ENCODE measurements around the gene CFAP90.

CFAP90 gene

GRCh38 chr5:7828269-7828668 lies 22.7 kb downstream of the CFAP90 start:
- no peak overlapping the region for H3K4me3 ChIP-seq (ENCODE audit: low read depth, low read length)

GRCh38 chr5:7827610-7828009 lies 23.3 kb downstream of the CFAP90 start:
- DNase-seq (ENCODE audit: low read depth): no peak
- H3K4me3 ChIP-seq (ENCODE audit: low read depth, low read length): no peak overlapping the region

More at GRCh38 chr5:7828269-7828668, 22.7 kb downstream of the CFAP90 start:
- DNase-seq (ENCODE audit: low read depth): no peak

- no peak for DNase-seq (ENCODE audit: low read depth)
Measured at GRCh38 chr5:7825630-7826029, 25.3 kb downstream of the CFAP90 start.

GRCh38 chr5:7824995-7825394 lies 25.9 kb downstream of the CFAP90 start:
- no peak for DNase-seq (ENCODE audit: low read depth)
- H3K4me3 ChIP-seq (ENCODE audit: low read depth, low read length): no peak overlapping the region

More at GRCh38 chr5:7825630-7826029, 25.3 kb downstream of the CFAP90 start:
- H3K4me3 ChIP-seq (ENCODE audit: low read depth, low read length): no peak overlapping the region

- H3K4me3 ChIP-seq (ENCODE audit: low read depth, low read length): no peak overlapping the region
- no peak for DNase-seq (ENCODE audit: low read depth)
Measured at GRCh38 chr5:7823594-7823993, 27.3 kb downstream of the CFAP90 start.

GRCh38 chr5:7822449-7822848 lies 28.5 kb downstream of the CFAP90 start:
- H3K4me3 ChIP-seq (ENCODE audit: low read depth, low read length): no peak overlapping the region
- DNase-seq (ENCODE audit: low read depth): no peak

- no peak overlapping the region for H3K4me3 ChIP-seq (ENCODE audit: low read depth, low read length)
- DNase-seq (ENCODE audit: low read depth): no peak
Measured at GRCh38 chr5:7816535-7816901, 34.4 kb downstream of the CFAP90 start.

GRCh38 chr5:7815892-7816534 lies 34.9 kb downstream of the CFAP90 start:
- no peak overlapping the region for H3K4me3 ChIP-seq (ENCODE audit: low read depth, low read length)
- DNase-seq (ENCODE audit: low read depth): peak; percentile 4

GRCh38 chr5:7814816-7815215 lies 36.1 kb downstream of the CFAP90 start:
- no peak overlapping the region for H3K4me3 ChIP-seq (ENCODE audit: low read depth, low read length)
- no peak for DNase-seq (ENCODE audit: low read depth)

- no peak overlapping the region for H3K4me3 ChIP-seq (ENCODE audit: low read depth, low read length)
- no peak for DNase-seq (ENCODE audit: low read depth)
Measured at GRCh38 chr5:7813576-7813975, 37.4 kb downstream of the CFAP90 start.

- no peak for DNase-seq (ENCODE audit: low read depth)
- H3K4me3 ChIP-seq (ENCODE audit: low read depth, low read length): no peak overlapping the region
Measured at GRCh38 chr5:7813007-7813406, 37.9 kb downstream of the CFAP90 start.

GRCh38 chr5:7811715-7812114 lies 39.2 kb downstream of the CFAP90 start:
- DNase-seq (ENCODE audit: low read depth): no peak
- H3K4me3 ChIP-seq (ENCODE audit: low read depth, low read length): no peak overlapping the region

- no peak for DNase-seq (ENCODE audit: low read depth)
Measured at GRCh38 chr5:7808998-7809397, 41.9 kb downstream of the CFAP90 start.

GRCh38 chr5:7805379-7805778 lies 45.6 kb downstream of the CFAP90 start:
- no peak for DNase-seq (ENCODE audit: low read depth)

More at GRCh38 chr5:7808998-7809397, 41.9 kb downstream of the CFAP90 start:
- H3K4me3 ChIP-seq (ENCODE audit: low read depth, low read length): no peak overlapping the region

GRCh38 chr5:7803937-7804336 lies 47.0 kb downstream of the CFAP90 start:
- H3K4me3 ChIP-seq (ENCODE audit: low read depth, low read length): no peak overlapping the region

More at GRCh38 chr5:7805379-7805778, 45.6 kb downstream of the CFAP90 start:
- no peak overlapping the region for H3K4me3 ChIP-seq (ENCODE audit: low read depth, low read length)

GRCh38 chr5:7802855-7803254 lies 48.1 kb downstream of the CFAP90 start:
- no peak for DNase-seq (ENCODE audit: low read depth)
- H3K4me3 ChIP-seq (ENCODE audit: low read depth, low read length): no peak overlapping the region

More at GRCh38 chr5:7803937-7804336, 47.0 kb downstream of the CFAP90 start:
- no peak for DNase-seq (ENCODE audit: low read depth)

GRCh38 chr5:7801891-7802614 lies 48.9 kb downstream of the CFAP90 start:
- no peak for DNase-seq (ENCODE audit: low read depth)
- no peak overlapping the region for H3K4me3 ChIP-seq (ENCODE audit: low read depth, low read length)

- no peak overlapping the region for H3K4me3 ChIP-seq (ENCODE audit: low read depth, low read length)
- DNase-seq (ENCODE audit: low read depth): no peak
Measured at GRCh38 chr5:7795306-7795705, 55.6 kb downstream of the CFAP90 start.

- no peak overlapping the region for H3K4me3 ChIP-seq (ENCODE audit: low read depth, low read length)
- no peak for DNase-seq (ENCODE audit: low read depth)
Measured at GRCh38 chr5:7794823-7795222, 56.1 kb downstream of the CFAP90 start.

GRCh38 chr5:7794311-7794710 lies 56.6 kb downstream of the CFAP90 start:
- no peak for DNase-seq (ENCODE audit: low read depth)
- H3K4me3 ChIP-seq (ENCODE audit: low read depth, low read length): no peak overlapping the region

- no peak for DNase-seq (ENCODE audit: low read depth)
Measured at GRCh38 chr5:7793895-7794294, 57.0 kb downstream of the CFAP90 start.

More at GRCh38 chr5:7793895-7794294, 57.0 kb downstream of the CFAP90 start:
- H3K4me3 ChIP-seq (ENCODE audit: low read depth, low read length): no peak overlapping the region
